22Rv1 (cell line): ENCODE data around the gene ORAI2.

Experiments
- ZFX ChIP-seq: fragments of 450-650 bp; IDR thresholded peaks from 2 replicates; pipeline ENCODE4 v1.6.1; 2017; ENCODE audit warnings: antibody characterized with exemption, borderline replicate concordance
- TF ChIP-seq, protein P1 (sequence below): fragments of 450-650 bp; IDR thresholded peaks from 2 replicates; pipeline ENCODE4 v1.5.1; 2017; ENCODE audit warnings: mild to moderate bottlenecking

DNA sequence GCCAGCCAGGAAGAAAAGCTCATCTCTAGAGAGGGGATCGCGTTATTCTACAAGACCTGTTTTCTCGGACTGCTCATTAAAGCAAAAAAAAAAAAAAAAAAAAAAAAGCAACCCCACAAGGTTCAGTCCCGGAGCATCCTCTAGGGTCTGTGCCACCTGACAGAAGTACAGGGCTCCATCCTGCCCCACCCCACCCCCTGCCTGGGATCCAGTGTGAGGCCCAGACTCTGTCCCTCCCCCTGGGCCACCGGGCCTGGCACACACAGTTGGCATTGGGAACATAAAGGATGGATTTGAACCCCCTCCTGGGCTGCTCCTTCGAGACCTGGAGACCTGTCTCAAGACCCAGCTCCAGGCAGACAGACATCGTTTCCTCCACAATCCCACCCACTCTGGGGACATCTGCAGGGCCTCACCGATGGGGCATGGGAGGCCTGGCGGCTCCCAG lies 688 bp downstream of the ORAI2 start:
- TF ChIP-seq, protein P1, sequence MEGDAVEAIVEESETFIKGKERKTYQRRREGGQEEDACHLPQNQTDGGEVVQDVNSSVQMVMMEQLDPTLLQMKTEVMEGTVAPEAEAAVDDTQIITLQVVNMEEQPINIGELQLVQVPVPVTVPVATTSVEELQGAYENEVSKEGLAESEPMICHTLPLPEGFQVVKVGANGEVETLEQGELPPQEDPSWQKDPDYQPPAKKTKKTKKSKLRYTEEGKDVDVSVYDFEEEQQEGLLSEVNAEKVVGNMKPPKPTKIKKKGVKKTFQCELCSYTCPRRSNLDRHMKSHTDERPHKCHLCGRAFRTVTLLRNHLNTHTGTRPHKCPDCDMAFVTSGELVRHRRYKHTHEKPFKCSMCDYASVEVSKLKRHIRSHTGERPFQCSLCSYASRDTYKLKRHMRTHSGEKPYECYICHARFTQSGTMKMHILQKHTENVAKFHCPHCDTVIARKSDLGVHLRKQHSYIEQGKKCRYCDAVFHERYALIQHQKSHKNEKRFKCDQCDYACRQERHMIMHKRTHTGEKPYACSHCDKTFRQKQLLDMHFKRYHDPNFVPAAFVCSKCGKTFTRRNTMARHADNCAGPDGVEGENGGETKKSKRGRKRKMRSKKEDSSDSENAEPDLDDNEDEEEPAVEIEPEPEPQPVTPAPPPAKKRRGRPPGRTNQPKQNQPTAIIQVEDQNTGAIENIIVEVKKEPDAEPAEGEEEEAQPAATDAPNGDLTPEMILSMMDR = no peak
- no peak for TF ChIP-seq ZFX
